ENCODE results near the gene INTU.

The INTU gene

DNA sequence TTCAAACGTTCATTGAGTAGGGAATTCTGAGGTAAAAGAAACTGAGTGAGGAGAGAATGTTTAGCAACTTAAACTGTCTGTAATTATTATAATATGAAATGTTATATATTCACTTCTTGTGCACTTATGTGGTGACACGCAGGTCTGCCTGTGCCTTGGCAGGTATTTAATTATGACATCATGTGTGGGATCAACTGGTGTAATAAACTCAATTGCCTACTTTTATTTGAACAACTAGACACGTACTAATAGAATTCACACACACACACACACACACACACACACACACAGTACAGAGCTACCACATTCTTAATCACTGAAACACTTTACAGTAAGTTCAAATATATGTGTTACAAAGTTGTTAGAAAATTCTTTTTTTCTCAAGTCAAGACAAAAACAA lies 76.7 kb downstream of the INTU start:
- no peak overlapping the region for H3K4me3 ChIP-seq (ENCODE audit: low read depth, low read length)
- TF ChIP-seq, protein P1, sequence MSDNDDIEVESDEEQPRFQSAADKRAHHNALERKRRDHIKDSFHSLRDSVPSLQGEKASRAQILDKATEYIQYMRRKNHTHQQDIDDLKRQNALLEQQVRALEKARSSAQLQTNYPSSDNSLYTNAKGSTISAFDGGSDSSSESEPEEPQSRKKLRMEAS (IDR thresholded peaks at IDR 0.05; ENCODE audit: low read depth, low read length): no peak
- no peak for TF ChIP-seq POLR2A (IDR thresholded peaks at IDR 0.05; ENCODE audit: extremely low read depth, insufficient read length)
- no peak for TF ChIP-seq MYC (IDR thresholded peaks at IDR 0.05; ENCODE audit: low read depth, low read length)
- TF ChIP-seq, protein P2, sequence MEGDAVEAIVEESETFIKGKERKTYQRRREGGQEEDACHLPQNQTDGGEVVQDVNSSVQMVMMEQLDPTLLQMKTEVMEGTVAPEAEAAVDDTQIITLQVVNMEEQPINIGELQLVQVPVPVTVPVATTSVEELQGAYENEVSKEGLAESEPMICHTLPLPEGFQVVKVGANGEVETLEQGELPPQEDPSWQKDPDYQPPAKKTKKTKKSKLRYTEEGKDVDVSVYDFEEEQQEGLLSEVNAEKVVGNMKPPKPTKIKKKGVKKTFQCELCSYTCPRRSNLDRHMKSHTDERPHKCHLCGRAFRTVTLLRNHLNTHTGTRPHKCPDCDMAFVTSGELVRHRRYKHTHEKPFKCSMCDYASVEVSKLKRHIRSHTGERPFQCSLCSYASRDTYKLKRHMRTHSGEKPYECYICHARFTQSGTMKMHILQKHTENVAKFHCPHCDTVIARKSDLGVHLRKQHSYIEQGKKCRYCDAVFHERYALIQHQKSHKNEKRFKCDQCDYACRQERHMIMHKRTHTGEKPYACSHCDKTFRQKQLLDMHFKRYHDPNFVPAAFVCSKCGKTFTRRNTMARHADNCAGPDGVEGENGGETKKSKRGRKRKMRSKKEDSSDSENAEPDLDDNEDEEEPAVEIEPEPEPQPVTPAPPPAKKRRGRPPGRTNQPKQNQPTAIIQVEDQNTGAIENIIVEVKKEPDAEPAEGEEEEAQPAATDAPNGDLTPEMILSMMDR (IDR thresholded peaks at IDR 0.05; ENCODE audit: low read depth, low read length): no peak
- no peak for DNase-seq (ENCODE audit: low read depth)

- no peak for DNase-seq (ENCODE audit: low read depth)
- H3K4me3 ChIP-seq (ENCODE audit: low read depth, low read length): no peak within 1 kb of the TSS
- TF ChIP-seq MYC (IDR thresholded peaks at IDR 0.05; ENCODE audit: low read depth, low read length) (no peak), POLR2A (IDR thresholded peaks at IDR 0.05; ENCODE audit: extremely low read depth, insufficient read length) (no peak)
- TF ChIP-seq, protein P2 (IDR thresholded peaks at IDR 0.05; ENCODE audit: low read depth, low read length): no peak
- TF ChIP-seq, protein P1 (IDR thresholded peaks at IDR 0.05; ENCODE audit: low read depth, low read length): no peak
Observed at GRCh38 chr4:127730142-127730913, 97.6 kb downstream of the INTU start, which contains the start of gene SLC25A31. Gene SLC25A31, plus strand, starts transcription at chr4:127730400. Its CDS starts 146 bp downstream, at chr4:127730546.

- DNase-seq (ENCODE audit: low read depth): no peak
- TF ChIP-seq, protein P1 (IDR thresholded peaks at IDR 0.05; ENCODE audit: low read depth, low read length): no peak
- TF ChIP-seq, protein P2 (IDR thresholded peaks at IDR 0.05; ENCODE audit: low read depth, low read length): no peak
- TF ChIP-seq POLR2A (IDR thresholded peaks at IDR 0.05; ENCODE audit: extremely low read depth, insufficient read length): no peak
- TF ChIP-seq MYC (IDR thresholded peaks at IDR 0.05; ENCODE audit: low read depth, low read length): no peak
- no peak overlapping the region for H3K4me3 ChIP-seq (ENCODE audit: low read depth, low read length)
Observed at GRCh38 chr4:127731406-127731805, 98.6 kb downstream of the INTU start.

DNA sequence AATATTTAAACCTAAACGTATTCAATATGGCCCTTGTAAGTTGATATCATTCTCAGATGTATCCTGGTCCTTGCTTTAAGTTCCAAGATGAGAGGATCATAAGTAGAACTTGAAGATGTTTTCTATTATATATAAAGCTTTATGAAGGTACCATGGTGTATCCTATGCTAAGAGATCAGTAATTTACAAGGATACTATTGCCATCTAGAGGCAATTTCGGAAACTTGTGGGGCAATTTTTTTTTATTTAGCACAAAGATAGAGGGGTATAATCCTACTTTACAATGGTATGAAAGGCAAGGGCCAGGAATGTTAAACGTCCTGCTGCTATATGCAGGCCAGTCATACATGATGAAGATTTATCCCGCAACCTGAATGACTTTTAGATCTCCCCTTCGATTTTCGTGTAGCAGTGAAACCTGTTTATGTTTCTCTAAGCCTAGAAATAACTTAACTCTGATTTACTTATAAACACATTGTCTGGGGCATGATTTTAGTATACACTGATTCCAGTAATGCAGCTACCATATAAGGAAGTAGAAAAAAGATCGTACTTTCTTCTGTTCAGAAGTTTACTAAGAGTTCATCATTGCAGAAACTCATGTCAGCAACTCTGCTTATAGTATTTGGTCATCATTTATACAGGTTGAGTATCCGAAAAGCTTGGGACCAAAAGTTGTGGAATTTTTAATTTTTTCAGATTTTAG lies 100.0 kb downstream of the INTU start:
- peak; percentile 46 for DNase-seq (ENCODE audit: low read depth)
- TF ChIP-seq, protein P1 (IDR thresholded peaks at IDR 0.05; ENCODE audit: low read depth, low read length): no peak
- TF ChIP-seq, protein P2 (IDR thresholded peaks at IDR 0.05; ENCODE audit: low read depth, low read length): peak; percentile 26
- H3K4me3 ChIP-seq (ENCODE audit: low read depth, low read length): no peak overlapping the region

DNA sequence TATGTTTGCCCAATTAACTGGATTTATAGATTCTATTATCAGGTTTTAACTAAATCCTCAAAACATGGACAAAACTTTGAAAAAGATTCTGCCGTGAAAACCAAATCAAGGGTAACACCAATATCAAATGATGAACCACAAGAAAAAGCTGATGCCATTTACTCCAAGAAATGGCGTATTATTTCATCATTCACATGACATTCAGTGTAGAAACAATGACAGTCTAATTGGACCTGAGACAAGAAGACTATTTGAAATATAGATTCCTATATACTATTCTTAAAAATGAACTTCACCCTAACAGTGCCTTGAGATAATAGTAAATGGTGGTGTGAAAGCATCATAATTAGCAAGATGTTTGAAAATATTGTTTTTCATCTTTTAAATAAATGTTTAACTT lies 102.2 kb downstream of the INTU start:
- no peak for DNase-seq (ENCODE audit: low read depth)
- H3K4me3 ChIP-seq (ENCODE audit: low read depth, low read length): no peak overlapping the region
- TF ChIP-seq, protein P1 (IDR thresholded peaks at IDR 0.05; ENCODE audit: low read depth, low read length): no peak
- TF ChIP-seq MYC (IDR thresholded peaks at IDR 0.05; ENCODE audit: low read depth, low read length): no peak
- no peak for TF ChIP-seq POLR2A (IDR thresholded peaks at IDR 0.05; ENCODE audit: extremely low read depth, insufficient read length)
- TF ChIP-seq, protein P2 (IDR thresholded peaks at IDR 0.05; ENCODE audit: low read depth, low read length): no peak

All from NB4 (cell line).